HCT116 (cell line): ENCODE measurements around the gene NEK6.

Experiments
- CTCF ChIP-seq, 3 experiments: fragments of 200-600 bp in 1 of 3; sonication (generic) in 1 of 3; IDR thresholded peaks in 2 of 3; conservative IDR thresholded peaks in 1 of 3; 2 replicates each; pipeline ENCODE4 v1.5.1; 2012 to 2017; ENCODE audit warnings: low read depth in 2 of 3, low read length in 2 of 3, antibody characterized with exemption in 1 of 3, borderline replicate concordance in 1 of 3, control low read depth in 1 of 3, mild to moderate bottlenecking in 1 of 3, mixed read lengths in 1 of 3, mixed run types in 1 of 3, moderate library complexity in 1 of 3; ENCODE audit not compliant: insufficient read depth in 1 of 3
- EZH2phosphoT487 ChIP-seq: fragments of 200-600 bp; IDR thresholded peaks from 2 replicates; pipeline ENCODE4 v1.6.1; 2018; ENCODE audit warnings: antibody characterized with exemption, borderline replicate concordance
- JUND ChIP-seq: IDR thresholded peaks from 2 replicates; pipeline ENCODE4 v1.6.1; 2012
- POLR2A ChIP-seq: IDR thresholded peaks from 2 replicates; pipeline ENCODE4 v1.7.0; 2011; ENCODE audit warnings: borderline replicate concordance; ENCODE audit not compliant: insufficient read depth, insufficient read length; ENCODE audit errors: extremely low read depth
- REST ChIP-seq: IDR thresholded peaks from 2 replicates; pipeline ENCODE4 v1.6.1; 2012; ENCODE audit warnings: low read depth

GRCh38 chr9:124373851-124374250, 116.1 kb downstream of the NEK6 start:
- TF ChIP-seq POLR2A (no peak), CTCF (IDR thresholded peaks at IDR 0.05 in 2 of 3, conservative IDR thresholded peaks at IDR 0.05 in 1 of 3; ENCODE audit: borderline replicate concordance in 1 of 3, insufficient read depth in 1 of 3, low read depth in 2 of 3, low read length in 2 of 3) (no peak), EZH2phosphoT487 (no peak), JUND (no peak), REST (no peak)
